Measurements from ENCODE around the gene GRM8.

DNA sequence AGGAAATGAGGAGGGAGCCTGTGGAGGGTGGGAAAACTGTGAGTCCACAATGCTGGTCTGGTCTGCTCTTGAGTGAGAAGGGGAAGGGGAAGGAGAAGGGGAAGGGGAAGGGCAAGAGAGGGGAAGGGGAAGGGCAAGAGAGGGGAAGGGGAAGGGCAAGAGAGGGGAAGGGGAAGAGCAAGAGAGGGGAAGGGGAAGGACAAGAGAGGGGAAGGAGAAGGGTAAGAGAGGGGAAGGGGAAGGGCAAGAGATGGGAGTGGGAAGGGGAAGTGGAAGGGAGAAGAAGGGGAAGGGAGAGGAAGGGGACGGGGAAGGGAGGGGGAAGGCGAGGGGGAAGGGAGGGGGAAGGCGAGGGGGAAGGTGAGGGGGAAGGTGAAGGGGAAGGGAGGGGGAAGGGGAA, 213.2 kb downstream of the GRM8 start:
- TF ChIP-seq, protein P1, sequence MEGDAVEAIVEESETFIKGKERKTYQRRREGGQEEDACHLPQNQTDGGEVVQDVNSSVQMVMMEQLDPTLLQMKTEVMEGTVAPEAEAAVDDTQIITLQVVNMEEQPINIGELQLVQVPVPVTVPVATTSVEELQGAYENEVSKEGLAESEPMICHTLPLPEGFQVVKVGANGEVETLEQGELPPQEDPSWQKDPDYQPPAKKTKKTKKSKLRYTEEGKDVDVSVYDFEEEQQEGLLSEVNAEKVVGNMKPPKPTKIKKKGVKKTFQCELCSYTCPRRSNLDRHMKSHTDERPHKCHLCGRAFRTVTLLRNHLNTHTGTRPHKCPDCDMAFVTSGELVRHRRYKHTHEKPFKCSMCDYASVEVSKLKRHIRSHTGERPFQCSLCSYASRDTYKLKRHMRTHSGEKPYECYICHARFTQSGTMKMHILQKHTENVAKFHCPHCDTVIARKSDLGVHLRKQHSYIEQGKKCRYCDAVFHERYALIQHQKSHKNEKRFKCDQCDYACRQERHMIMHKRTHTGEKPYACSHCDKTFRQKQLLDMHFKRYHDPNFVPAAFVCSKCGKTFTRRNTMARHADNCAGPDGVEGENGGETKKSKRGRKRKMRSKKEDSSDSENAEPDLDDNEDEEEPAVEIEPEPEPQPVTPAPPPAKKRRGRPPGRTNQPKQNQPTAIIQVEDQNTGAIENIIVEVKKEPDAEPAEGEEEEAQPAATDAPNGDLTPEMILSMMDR (IDR thresholded peaks at IDR 0.05; ENCODE audit: poor library complexity, severe bottlenecking) = no peak
- no peak for TF ChIP-seq SMC3 (conservative IDR thresholded peaks at IDR 0.05; ENCODE audit: poor library complexity)
- TF ChIP-seq POLR2AphosphoS5 (IDR thresholded peaks at IDR 0.05) = no peak
- TF ChIP-seq EZH2 (IDR thresholded peaks at IDR 0.05; ENCODE audit: borderline replicate concordance, insufficient read depth, low read length, poor library complexity, severe bottlenecking) = no peak

All from neural cell (in vitro differentiated cells).